HepG2 (cell line): ENCODE data around the gene CST11. TPM values are rescaled to one million over a fixed set of nuclear protein-coding genes. Genes with fewer than 3 reads are reported as not detected.

Experiments used
- ARID2 ChIP-seq: sonication (generic); formaldehyde crosslinking; IDR thresholded peaks from 2 replicates; pipeline ENCODE4 v1.8.1; 2022; ENCODE audit warnings: mild to moderate bottlenecking, missing genetic modification reagents, borderline replicate concordance
- ATF4 ChIP-seq, 2 experiments: fragments of 450-650 bp in 1 of 2; sonication (generic) in 1 of 2; formaldehyde crosslinking; IDR thresholded peaks; 2 replicates each; pipeline versions ENCODE4 v1.5.0 to v1.8.0; 2020 to 2022; ENCODE audit warnings: mild to moderate bottlenecking in 1 of 2, missing genetic modification reagents in 1 of 2
- ATF7-NPFF ChIP-seq: sonication (generic); formaldehyde crosslinking; IDR thresholded peaks from 2 replicates; pipeline ENCODE4 v1.8.1; 2023; ENCODE audit warnings: mild to moderate bottlenecking, low read depth, missing genetic modification reagents, moderate library complexity
- FOXJ3 ChIP-seq: sonication (generic); formaldehyde crosslinking; IDR thresholded peaks from 2 replicates; pipeline ENCODE4 v1.4.0; 2020; ENCODE audit warnings: missing genetic modification reagents, mild to moderate bottlenecking, borderline replicate concordance
- HMG20A ChIP-seq: IDR thresholded peaks from 2 replicates; pipeline ENCODE4 v1.6.1; 2016; ENCODE audit warnings: borderline replicate concordance
- HMG20B ChIP-seq: conservative IDR thresholded peaks from 2 replicates; pipeline ENCODE4 v1.6.1; 2016; ENCODE audit warnings: missing genetic modification reagents, missing compliant biosample characterization
- KLF11 ChIP-seq: IDR thresholded peaks from 2 replicates; pipeline ENCODE4 v1.6.1; 2016; ENCODE audit warnings: missing compliant biosample characterization
- KLF9 ChIP-seq: IDR thresholded peaks from 2 replicates; pipeline ENCODE4 v1.6.1; 2016; ENCODE audit warnings: low read depth
- NPAS2 ChIP-seq: sonication (generic); formaldehyde crosslinking; IDR thresholded peaks from 2 replicates; pipeline ENCODE4 v1.8.0; 2022; ENCODE audit warnings: mild to moderate bottlenecking, missing genetic modification reagents, borderline replicate concordance
- SIX1 ChIP-seq: sonication (generic); formaldehyde crosslinking; IDR thresholded peaks from 2 replicates; pipeline ENCODE4 v1.4.0; 2020; ENCODE audit warnings: missing genetic modification reagents, borderline replicate concordance
- SP4 ChIP-seq: sonication (generic); formaldehyde crosslinking; IDR thresholded peaks from 2 replicates; pipeline ENCODE4 v1.8.1; 2023; ENCODE audit warnings: mild to moderate bottlenecking, missing genetic modification reagents
- ZGPAT ChIP-seq: IDR thresholded peaks from 2 replicates; pipeline ENCODE4 v1.6.1; 2016; ENCODE audit warnings: mild to moderate bottlenecking
- ZNF512 ChIP-seq: sonication (generic); formaldehyde crosslinking; IDR thresholded peaks from 2 replicates; pipeline ENCODE4 v1.4.0; 2020; ENCODE audit warnings: mild to moderate bottlenecking, missing genetic modification reagents
- ZNF75D ChIP-seq: sonication (generic); formaldehyde crosslinking; IDR thresholded peaks from 2 replicates; pipeline ENCODE4 v1.8.1; 2023; ENCODE audit warnings: missing genetic modification reagents, mild to moderate bottlenecking, borderline replicate concordance
- ZNF784 ChIP-seq: sonication (generic); formaldehyde crosslinking; IDR thresholded peaks from 2 replicates; pipeline ENCODE4 v1.5.1; 2020; ENCODE audit warnings: missing genetic modification reagents, mild to moderate bottlenecking, borderline replicate concordance
- ZSCAN25 ChIP-seq: sonication (generic); formaldehyde crosslinking; IDR thresholded peaks from 2 replicates; pipeline ENCODE4 v1.8.0; 2022; ENCODE audit warnings: mild to moderate bottlenecking, missing genetic modification reagents
- polyA plus RNA-seq, 8 experiments: library from polyadenylated mRNA; depleted of rRNA in 3 of 8; stranded (reverse) in 7 of 8; unstranded in 1 of 8; fragments of >200 nt; fragmentation: Illumina TruSeq in 4 of 8; extraction: Trizol in 4 of 8; gene quantifications; 2 replicates each; pipeline versions ENCODE4 v1.2.1 to v1.2.3, GENCODE V29; 2011 to 2016; ENCODE audit warnings: low read depth in 4 of 8, missing spikeins in 1 of 8, mixed read lengths in 1 of 8; ENCODE audit not compliant: insufficient read depth in 1 of 8
- total RNA-seq, 5 experiments: library from RNA; depleted of rRNA; stranded (reverse); fragments of >200 nt; fragmentation: Illumina TruSeq; extraction: Trizol; gene quantifications; 2 replicates each; pipeline ENCODE4 v1.2.3, GENCODE V29; 2016; ENCODE audit warnings: low read depth in 1 of 5
- TF ChIP-seq, protein P1 (sequence below): sonication (generic); formaldehyde crosslinking; IDR thresholded peaks from 2 replicates; pipeline ENCODE4 v1.8.0; 2023; ENCODE audit warnings: mild to moderate bottlenecking, missing genetic modification reagents
- TF ChIP-seq, protein P2 (sequence below): IDR thresholded peaks from 2 replicates; pipeline ENCODE4 v1.4.0; 2020; ENCODE audit warnings: mild to moderate bottlenecking, missing genetic modification reagents

Gene CST11
- total and polyA plus RNA-seq, 2 of the 13 experiments (the other 11 are each of a cell fraction or from before 2014, with no cell fraction given), result not detected

- no peak for TF ChIP-seq ZGPAT (CRISPR knock-in tag)
- TF ChIP-seq ARID2, result no peak
- no peak for TF ChIP-seq ZNF512 (CRISPR knock-in tag)
- TF ChIP-seq, protein P1, sequence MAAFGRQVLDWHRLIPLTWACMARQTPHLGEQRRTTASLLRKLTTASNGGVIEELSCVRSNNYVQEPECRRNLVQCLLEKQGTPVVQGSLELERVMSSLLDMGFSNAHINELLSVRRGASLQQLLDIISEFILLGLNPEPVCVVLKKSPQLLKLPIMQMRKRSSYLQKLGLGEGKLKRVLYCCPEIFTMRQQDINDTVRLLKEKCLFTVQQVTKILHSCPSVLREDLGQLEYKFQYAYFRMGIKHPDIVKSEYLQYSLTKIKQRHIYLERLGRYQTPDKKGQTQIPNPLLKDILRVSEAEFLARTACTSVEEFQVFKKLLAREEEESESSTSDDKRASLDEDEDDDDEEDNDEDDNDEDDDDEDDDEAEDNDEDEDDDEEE, result no peak
- TF ChIP-seq, protein P2, sequence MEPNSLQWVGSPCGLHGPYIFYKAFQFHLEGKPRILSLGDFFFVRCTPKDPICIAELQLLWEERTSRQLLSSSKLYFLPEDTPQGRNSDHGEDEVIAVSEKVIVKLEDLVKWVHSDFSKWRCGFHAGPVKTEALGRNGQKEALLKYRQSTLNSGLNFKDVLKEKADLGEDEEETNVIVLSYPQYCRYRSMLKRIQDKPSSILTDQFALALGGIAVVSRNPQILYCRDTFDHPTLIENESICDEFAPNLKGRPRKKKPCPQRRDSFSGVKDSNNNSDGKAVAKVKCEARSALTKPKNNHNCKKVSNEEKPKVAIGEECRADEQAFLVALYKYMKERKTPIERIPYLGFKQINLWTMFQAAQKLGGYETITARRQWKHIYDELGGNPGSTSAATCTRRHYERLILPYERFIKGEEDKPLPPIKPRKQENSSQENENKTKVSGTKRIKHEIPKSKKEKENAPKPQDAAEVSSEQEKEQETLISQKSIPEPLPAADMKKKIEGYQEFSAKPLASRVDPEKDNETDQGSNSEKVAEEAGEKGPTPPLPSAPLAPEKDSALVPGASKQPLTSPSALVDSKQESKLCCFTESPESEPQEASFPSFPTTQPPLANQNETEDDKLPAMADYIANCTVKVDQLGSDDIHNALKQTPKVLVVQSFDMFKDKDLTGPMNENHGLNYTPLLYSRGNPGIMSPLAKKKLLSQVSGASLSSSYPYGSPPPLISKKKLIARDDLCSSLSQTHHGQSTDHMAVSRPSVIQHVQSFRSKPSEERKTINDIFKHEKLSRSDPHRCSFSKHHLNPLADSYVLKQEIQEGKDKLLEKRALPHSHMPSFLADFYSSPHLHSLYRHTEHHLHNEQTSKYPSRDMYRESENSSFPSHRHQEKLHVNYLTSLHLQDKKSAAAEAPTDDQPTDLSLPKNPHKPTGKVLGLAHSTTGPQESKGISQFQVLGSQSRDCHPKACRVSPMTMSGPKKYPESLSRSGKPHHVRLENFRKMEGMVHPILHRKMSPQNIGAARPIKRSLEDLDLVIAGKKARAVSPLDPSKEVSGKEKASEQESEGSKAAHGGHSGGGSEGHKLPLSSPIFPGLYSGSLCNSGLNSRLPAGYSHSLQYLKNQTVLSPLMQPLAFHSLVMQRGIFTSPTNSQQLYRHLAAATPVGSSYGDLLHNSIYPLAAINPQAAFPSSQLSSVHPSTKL (CRISPR knock-in tag), result peak; percentile 46; the same call in 1 of the 2 replicates
- TF ChIP-seq KLF9 (CRISPR knock-in tag), result 0 out of 2 replicates have a peak, but pooled peaks have one; percentile 13
- no peak for TF ChIP-seq ZNF75D (CRISPR knock-in tag)
- no peak for TF ChIP-seq ZNF784 (CRISPR knock-in tag)
- 0 out of 2 replicates have a peak, but pooled peaks have one; percentile 16 for TF ChIP-seq ZSCAN25 (CRISPR knock-in tag)
- TF ChIP-seq ATF4 (CRISPR knock-in tag; IDR thresholded peaks at IDR 0.05), result no peak
- TF ChIP-seq SP4 (CRISPR knock-in tag), result peak; percentile 55; the same call in 1 of the 2 replicates
- no peak for TF ChIP-seq NPAS2 (CRISPR knock-in tag)
- no peak for TF ChIP-seq HMG20B (CRISPR knock-in tag)
- no peak for TF ChIP-seq SIX1 (CRISPR knock-in tag)
- TF ChIP-seq ATF7-NPFF (CRISPR knock-in tag), result peak; percentile 56; the same call in 1 of the 2 replicates
- no peak for TF ChIP-seq FOXJ3
- TF ChIP-seq KLF11, result no peak
- TF ChIP-seq HMG20A (CRISPR knock-in tag), result no peak
Observed at GRCh38 chr20:23419995-23420901, 32.4 kb downstream of the CST11 start (continued).
